ENCODE results near the gene CAMTA1.

The CAMTA1 gene

DNA sequence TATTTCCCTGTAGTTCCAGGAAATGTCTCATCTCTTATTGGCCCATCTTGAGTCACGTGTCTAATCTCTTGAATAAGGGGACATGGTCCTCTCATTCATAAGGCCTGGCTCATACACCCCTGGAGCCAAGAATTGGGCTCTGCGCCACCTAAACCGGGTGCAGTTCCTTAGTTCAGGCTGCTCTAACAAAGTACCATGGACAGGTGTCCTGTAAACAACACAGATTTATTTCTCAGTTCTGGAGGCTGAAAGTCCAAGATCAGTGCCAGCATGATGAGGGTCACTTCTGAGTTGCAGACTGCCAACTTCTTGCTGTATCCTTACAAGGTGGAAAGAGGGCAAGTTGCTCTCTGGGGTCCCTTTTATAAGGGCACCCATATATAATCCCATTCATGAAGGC, 925.6 kb downstream of the CAMTA1 start:
- TF ChIP-seq, protein P1, sequence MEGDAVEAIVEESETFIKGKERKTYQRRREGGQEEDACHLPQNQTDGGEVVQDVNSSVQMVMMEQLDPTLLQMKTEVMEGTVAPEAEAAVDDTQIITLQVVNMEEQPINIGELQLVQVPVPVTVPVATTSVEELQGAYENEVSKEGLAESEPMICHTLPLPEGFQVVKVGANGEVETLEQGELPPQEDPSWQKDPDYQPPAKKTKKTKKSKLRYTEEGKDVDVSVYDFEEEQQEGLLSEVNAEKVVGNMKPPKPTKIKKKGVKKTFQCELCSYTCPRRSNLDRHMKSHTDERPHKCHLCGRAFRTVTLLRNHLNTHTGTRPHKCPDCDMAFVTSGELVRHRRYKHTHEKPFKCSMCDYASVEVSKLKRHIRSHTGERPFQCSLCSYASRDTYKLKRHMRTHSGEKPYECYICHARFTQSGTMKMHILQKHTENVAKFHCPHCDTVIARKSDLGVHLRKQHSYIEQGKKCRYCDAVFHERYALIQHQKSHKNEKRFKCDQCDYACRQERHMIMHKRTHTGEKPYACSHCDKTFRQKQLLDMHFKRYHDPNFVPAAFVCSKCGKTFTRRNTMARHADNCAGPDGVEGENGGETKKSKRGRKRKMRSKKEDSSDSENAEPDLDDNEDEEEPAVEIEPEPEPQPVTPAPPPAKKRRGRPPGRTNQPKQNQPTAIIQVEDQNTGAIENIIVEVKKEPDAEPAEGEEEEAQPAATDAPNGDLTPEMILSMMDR (conservative IDR thresholded peaks at IDR 0.05; ENCODE audit: low read depth, low read length): no peak
- H3K4me3 ChIP-seq (ENCODE audit: low read length): no peak overlapping the region
- no peak for DNase-seq (ENCODE audit: low read depth)

DNA sequence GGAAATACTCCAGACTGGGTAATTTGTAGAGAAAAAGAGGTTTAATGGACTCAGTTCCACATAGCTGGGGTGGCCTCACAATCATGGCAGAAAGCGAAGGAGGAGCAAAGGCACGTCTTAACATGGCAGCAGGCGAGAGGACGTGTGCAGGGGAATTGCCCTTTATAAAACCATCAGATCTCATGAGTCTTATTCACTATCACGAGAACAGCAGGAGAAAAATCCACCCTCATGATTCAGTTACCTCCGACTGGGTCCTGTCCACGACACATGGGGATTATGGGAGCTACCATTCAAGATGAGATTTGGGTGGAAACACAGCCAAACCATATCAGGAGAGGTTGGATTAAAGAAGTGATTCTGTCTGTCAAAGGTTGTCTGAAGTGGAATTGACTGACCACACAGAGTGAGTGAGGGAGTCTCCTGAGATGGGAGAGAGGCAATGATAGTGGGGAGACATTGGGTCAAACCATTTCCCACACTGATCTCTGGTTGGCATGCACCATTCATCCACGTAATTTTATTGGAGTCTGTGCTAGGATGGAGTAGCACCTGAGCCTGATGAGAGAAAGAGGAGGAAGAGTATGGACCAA, 927.6 kb downstream of the CAMTA1 start:
- TF ChIP-seq, protein P1 (conservative IDR thresholded peaks at IDR 0.05; ENCODE audit: low read depth, low read length): no peak
- no peak for DNase-seq (ENCODE audit: low read depth)
- no peak overlapping the region for H3K4me3 ChIP-seq (ENCODE audit: low read length)

DNA sequence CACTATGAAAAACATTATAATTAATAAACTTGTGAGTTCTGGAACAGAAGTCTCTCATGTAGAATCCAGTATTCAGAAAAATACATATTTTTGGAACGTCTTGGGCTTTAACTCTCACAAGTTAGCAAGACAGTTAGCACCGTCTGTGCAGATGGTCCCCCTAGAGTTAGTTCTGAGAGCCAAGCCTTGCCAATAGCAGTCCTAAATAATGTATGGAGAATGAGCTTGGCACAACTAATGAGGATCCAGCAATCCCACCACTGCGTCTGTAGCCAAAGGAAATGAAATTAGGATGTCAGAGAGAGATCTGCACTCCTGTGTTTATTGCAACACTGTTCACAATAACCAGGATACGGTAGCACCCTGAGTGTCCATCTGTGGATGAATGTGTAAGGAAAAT, 931.3 kb downstream of the CAMTA1 start:
- no peak for DNase-seq (ENCODE audit: low read depth)
- TF ChIP-seq, protein P1 (conservative IDR thresholded peaks at IDR 0.05; ENCODE audit: low read depth, low read length): no peak
- no peak overlapping the region for H3K4me3 ChIP-seq (ENCODE audit: low read length)

DNA sequence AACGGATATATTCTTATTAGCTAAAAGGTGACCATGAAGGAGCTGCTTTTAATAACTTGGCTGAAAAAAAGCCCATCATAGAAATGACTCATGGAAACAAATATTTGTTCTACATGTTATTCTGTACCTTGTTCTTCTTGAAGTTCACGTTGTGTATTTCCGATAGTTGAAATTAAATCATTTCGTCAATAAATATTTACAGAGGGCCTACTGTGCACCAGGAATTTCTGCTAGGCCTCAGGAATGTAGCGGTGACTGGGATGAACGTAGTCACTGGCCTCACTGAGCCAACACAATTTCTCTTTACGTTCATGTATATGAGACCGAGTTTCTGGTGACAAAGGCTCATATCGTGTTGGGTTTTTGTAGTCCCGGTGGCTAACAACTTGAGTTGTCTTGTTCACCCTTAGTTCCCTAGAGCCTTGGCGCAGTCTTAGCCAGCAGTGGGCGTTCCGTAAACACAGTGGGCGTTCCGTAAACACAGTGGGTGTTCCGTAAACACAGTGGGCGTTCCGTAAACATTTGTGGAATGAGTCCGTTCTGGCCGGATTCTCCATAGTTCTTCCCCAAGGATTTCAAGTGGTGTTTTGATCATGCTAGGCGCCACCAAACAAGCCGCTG, 932.6 kb downstream of the CAMTA1 start:
- DNase-seq (ENCODE audit: low read depth): no peak
- no peak overlapping the region for H3K4me3 ChIP-seq (ENCODE audit: low read length)
- TF ChIP-seq, protein P1 (conservative IDR thresholded peaks at IDR 0.05; ENCODE audit: low read depth, low read length): no peak

DNA sequence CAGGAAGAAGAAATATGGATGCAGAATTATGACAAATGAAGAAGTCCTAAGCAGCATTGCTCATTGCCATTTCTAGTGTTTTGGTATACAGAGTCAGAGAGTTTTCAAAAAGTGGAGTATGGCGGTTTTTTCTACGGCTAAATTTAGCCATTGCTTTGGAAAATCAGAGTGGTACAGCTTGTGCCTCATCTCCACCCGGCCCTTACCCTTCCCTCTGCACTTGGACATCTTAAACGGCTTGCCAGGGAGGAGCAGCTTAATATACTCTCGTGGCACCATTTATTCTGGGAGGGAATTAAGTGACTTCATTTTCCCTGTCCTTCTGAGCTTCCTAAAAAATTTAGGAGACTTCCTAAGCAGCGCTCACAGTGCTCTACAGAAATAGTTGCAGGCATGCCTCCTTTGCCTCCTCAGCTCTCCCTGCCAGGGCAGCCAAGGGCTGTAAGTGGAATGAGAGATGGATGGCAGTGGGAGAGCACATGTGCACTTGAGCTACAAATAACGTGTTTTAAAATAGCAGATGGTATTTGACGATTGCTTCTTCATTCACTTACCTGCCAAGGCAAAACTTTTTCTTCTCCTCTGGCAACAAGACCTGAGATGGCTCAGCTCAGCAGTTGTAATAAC, 934.3 kb downstream of the CAMTA1 start:
- TF ChIP-seq, protein P1 (conservative IDR thresholded peaks at IDR 0.05; ENCODE audit: low read depth, low read length): no peak
- no peak overlapping the region for H3K4me3 ChIP-seq (ENCODE audit: low read length)
- no peak for DNase-seq (ENCODE audit: low read depth)

DNA sequence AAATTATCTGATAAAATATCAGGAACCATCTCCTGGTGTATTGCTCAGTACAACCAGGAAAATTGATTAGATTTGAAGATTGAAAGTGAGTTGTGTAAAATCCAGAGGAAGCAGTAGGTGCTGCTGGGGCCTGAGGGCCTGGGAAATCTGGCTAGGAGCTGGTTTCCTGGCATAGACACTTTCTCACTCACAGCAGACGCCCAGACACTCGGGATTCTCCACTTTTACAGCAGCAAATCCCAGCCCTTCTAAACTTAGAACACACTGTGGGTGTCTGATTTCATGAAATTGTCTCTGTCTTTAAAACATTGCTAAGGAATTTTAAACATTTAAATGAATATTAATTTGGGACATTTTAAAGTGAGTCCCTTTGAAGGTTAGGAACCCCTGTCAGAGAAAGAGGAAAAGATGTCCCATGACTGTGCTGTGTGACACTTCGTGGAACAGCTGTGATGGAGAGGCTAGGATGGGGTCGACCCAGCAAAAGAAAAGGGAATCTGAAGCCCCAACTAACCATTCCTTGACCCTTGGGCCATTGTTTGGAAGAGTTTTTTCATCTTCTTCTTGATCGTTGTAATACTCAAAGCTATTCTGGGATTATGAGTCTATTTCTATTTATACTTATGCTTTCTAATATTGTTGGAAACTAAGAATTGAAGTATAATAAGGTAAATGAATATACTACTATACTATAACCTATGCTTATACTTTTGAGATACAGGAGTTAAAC, 936.9 kb downstream of the CAMTA1 start:
- no peak for DNase-seq (ENCODE audit: low read depth)
- H3K4me3 ChIP-seq (ENCODE audit: low read length): no peak overlapping the region
- TF ChIP-seq, protein P1 (conservative IDR thresholded peaks at IDR 0.05; ENCODE audit: low read depth, low read length): no peak

Measured in retinal pigment epithelial cell (primary cell).